Dedifferentiated amniotic fluid mesenchymal stem cell (primary cell): Measurements from ENCODE around the gene TUBB2A.
A peak's percentile ranks its signal among the peaks of the same experiment; 100 is the strongest.
"Not testable (repeated sequence)": the region's sequence is repeated elsewhere in the genome, so short reads cannot be mapped to it uniquely, and the experiment has no call there.

Source experiments
- DNase-seq: peaks from one replicate; pipeline ENCODE4 v3.0.0-alpha.2; 2016; ENCODE audit errors: extremely low spot score

The TUBB2A gene

GRCh38 chr6:3157131-3157933 lies at the start of gene TUBB2A:
TSS of gene TUBB2A (minus strand) at chr6:3157544. CDS start at chr6:3157463, 81 bp downstream.
- DNase-seq = peak; percentile 64

GRCh38 chr6:3206339-3207015 lies 49.1 kb upstream of the TUBB2A start:
- no peak for DNase-seq

- peak; percentile 73 for DNase-seq
Observed at GRCh38 chr6:3205913-3206312, 48.6 kb upstream of the TUBB2A start.

GRCh38 chr6:3204921-3205320 lies 47.6 kb upstream of the TUBB2A start:
- no peak for DNase-seq

GRCh38 chr6:3202999-3203696 lies 45.8 kb upstream of the TUBB2A start:
- DNase-seq = no peak

- no peak for DNase-seq
Observed at GRCh38 chr6:3201388-3201787, 44.0 kb upstream of the TUBB2A start.

- no peak for DNase-seq
Observed at GRCh38 chr6:3200682-3201081, 43.3 kb upstream of the TUBB2A start.

GRCh38 chr6:3199382-3199781 lies 42.0 kb upstream of the TUBB2A start:
- no peak for DNase-seq

- DNase-seq = not testable (repeated sequence)
Observed at GRCh38 chr6:3197734-3198133, 40.4 kb upstream of the TUBB2A start.

GRCh38 chr6:3196770-3197169 lies 39.4 kb upstream of the TUBB2A start:
- no peak for DNase-seq

- DNase-seq = no peak
Observed at GRCh38 chr6:3195695-3196497, 38.6 kb upstream of the TUBB2A start.

- DNase-seq = no peak
Observed at GRCh38 chr6:3195420-3195694, 38.0 kb upstream of the TUBB2A start.

- no peak for DNase-seq
Observed at GRCh38 chr6:3194535-3195419, 37.4 kb upstream of the TUBB2A start.

- DNase-seq = no peak
Observed at GRCh38 chr6:3193102-3193849, 35.9 kb upstream of the TUBB2A start.

GRCh38 chr6:3190779-3191178 lies 33.4 kb upstream of the TUBB2A start:
- no peak for DNase-seq

- no peak for DNase-seq
Observed at GRCh38 chr6:3190056-3190455, 32.7 kb upstream of the TUBB2A start.

GRCh38 chr6:3189192-3189591 lies 31.8 kb upstream of the TUBB2A start:
- DNase-seq = not testable (repeated sequence)

- no peak for DNase-seq
Observed at GRCh38 chr6:3188262-3188661, 30.9 kb upstream of the TUBB2A start.

GRCh38 chr6:3186974-3187382 lies 29.6 kb upstream of the TUBB2A start:
- no peak for DNase-seq

- no peak for DNase-seq
Observed at GRCh38 chr6:3183066-3183465, 25.7 kb upstream of the TUBB2A start.
